ENCODE data around the gene LPP.

DNA sequence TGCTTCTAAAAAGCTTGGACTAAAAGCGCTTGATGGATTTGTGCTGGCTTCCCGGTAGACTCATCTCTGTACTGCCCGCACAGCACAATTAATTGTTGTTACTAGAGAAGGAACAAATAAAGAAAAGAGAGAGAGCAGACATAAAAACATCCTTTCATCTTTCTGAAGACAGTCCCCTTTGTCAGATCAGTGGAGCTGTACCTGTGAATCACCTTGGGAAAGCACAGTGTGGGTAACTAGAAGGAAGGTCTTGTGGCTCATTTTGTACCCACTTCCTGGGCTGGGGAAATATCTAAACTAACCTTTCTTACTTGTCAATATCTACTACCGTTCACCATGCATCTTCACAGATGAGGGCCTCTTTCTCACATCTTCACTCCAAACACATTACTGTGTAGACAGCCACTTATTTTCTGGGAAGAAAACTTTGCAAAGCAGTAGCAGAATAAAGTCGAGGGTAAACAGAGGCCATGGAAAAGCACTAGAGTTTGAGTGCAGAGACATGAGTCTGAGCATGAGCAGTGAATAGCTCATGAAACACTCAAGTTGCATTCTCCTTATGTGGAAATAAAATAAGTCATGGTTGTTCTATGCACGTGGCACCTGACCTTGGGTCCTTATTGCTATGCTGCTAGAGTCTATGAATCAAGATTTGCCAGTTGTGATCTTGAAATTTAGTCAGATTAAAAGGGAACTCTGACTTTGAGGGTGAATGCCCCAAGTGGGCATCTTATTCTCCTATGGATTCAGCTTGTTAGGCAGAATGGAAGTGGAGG is 169.3 kb downstream of the LPP start:
- TF ChIP-seq, protein P1, sequence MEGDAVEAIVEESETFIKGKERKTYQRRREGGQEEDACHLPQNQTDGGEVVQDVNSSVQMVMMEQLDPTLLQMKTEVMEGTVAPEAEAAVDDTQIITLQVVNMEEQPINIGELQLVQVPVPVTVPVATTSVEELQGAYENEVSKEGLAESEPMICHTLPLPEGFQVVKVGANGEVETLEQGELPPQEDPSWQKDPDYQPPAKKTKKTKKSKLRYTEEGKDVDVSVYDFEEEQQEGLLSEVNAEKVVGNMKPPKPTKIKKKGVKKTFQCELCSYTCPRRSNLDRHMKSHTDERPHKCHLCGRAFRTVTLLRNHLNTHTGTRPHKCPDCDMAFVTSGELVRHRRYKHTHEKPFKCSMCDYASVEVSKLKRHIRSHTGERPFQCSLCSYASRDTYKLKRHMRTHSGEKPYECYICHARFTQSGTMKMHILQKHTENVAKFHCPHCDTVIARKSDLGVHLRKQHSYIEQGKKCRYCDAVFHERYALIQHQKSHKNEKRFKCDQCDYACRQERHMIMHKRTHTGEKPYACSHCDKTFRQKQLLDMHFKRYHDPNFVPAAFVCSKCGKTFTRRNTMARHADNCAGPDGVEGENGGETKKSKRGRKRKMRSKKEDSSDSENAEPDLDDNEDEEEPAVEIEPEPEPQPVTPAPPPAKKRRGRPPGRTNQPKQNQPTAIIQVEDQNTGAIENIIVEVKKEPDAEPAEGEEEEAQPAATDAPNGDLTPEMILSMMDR (IDR thresholded peaks at IDR 0.05 in 2 of 3, conservative IDR thresholded peaks at IDR 0.05 in 1 of 3; ENCODE audit: insufficient read depth in 2 of 3, low read depth in 1 of 3, low read length in 3 of 3), result no peak
- TF ChIP-seq ESRRA (IDR thresholded peaks at IDR 0.05; ENCODE audit: borderline replicate concordance, low read depth) (no peak), LARP7 (IDR thresholded peaks at IDR 0.05) (no peak), CEBPB (tag; IDR thresholded peaks at IDR 0.05) (no peak), POLR2H (tag; IDR thresholded peaks at IDR 0.05; ENCODE audit: low read depth) (no peak), HDAC2 (IDR thresholded peaks at IDR 0.05) (no peak)

Measured in K562 (cell line).